ENCODE results near the gene REPIN1. TPM values are rescaled to one million over a fixed set of nuclear protein-coding genes. Genes with fewer than 3 reads are reported as not detected.

The REPIN1 gene
- polyA plus RNA-seq, 2 of the 4 experiments (the other 2 are of a cell fraction): 48.1 to 101 TPM

- FAIRE-seq (no peak), ATAC-seq (no peak), DNase-seq (ENCODE audit: low read depth in 1 of 2, low spot score in 1 of 2) (no peak)
- no peak overlapping the region for H3K27ac ChIP-seq
- POLR2A ChIA-PET: no interaction called here
- H3K4me2 ChIP-seq: no peak overlapping the region
- WGBS (ENCODE audit: missing lambda C conversion rate): 88% methylated on average over 11 of the region's 22 CpGs
- H3K4me3 ChIP-seq: no peak overlapping the region
- TF ChIP-seq RFX5 (IDR thresholded peaks at IDR 0.05) (no peak), NPAS2 (CRISPR knock-in tag; IDR thresholded peaks at IDR 0.05; ENCODE audit: borderline replicate concordance) (no peak), RAD21 (conservative IDR thresholded peaks at IDR 0.05 in 1 of 2, IDR thresholded peaks at IDR 0.05 in 1 of 2) (no peak), JUNB (IDR thresholded peaks at IDR 0.05) (no peak), ZC3H11A (IDR thresholded peaks at IDR 0.05) (no peak), ESRRA (IDR thresholded peaks at IDR 0.05; ENCODE audit: borderline replicate concordance, low read length) (no peak), MAFK (IDR thresholded peaks at IDR 0.05; ENCODE audit: partially characterized antibody) (no peak), EHMT2 (IDR thresholded peaks at IDR 0.05; ENCODE audit: low read depth) (no peak), HOXB13 (CRISPR knock-in tag; IDR thresholded peaks at IDR 0.05; ENCODE audit: low read depth) (no peak), EP300 (IDR thresholded peaks at IDR 0.05) (no peak), NR3C1 (IDR thresholded peaks at IDR 0.05) (no peak)
- peaks cover 9% of the 10 kb centered on the region; the same call in 2 of the 3 replicates for H3K4me1 ChIP-seq
- CTCF ChIA-PET: interaction anchor here (1.2 to 1.5 kb wide), 2 partner anchors 10 to 13 kb away, joined by 3 read pairs; no protein-coding TSS in a partner anchor
- no peaks in the 10 kb centered on the region for H3K9me3 ChIP-seq
Measured at GRCh38 chr7:150383710-150384397, 15.2 kb downstream of the REPIN1 start.

- ChIA-PET POLR2A (no interaction called here), CTCF (interaction anchor here (1.2 to 2.1 kb wide), 3 partner anchors 9 to 20 kb away, joined by 3 to 6 read pairs (median 3); no protein-coding TSS in a partner anchor)
- ATAC-seq (no peak), FAIRE-seq (no peak), DNase-seq (ENCODE audit: low read depth in 1 of 2, low spot score in 1 of 2) (no peak)
- H3K9me3 ChIP-seq: no peaks in the 10 kb centered on the region
- WGBS (ENCODE audit: missing lambda C conversion rate): 83% methylated on average over 14 of the region's 15 CpGs
- H3K4me3 ChIP-seq: no peak overlapping the region
- H3K4me2 ChIP-seq: no peak overlapping the region
- no peak overlapping the region for H3K27ac ChIP-seq
- peaks cover 9% of the 10 kb centered on the region; the same call in 2 of the 3 replicates for H3K4me1 ChIP-seq
- no peak for TF ChIP-seq GATA3 (IDR thresholded peaks at IDR 0.05; ENCODE audit: borderline replicate concordance)
- no peak for TF ChIP-seq HOXB13 (CRISPR knock-in tag; IDR thresholded peaks at IDR 0.05; ENCODE audit: low read depth)
- TF ChIP-seq REST (IDR thresholded peaks at IDR 0.05): no peak
- no peak for TF ChIP-seq ELK1 (IDR thresholded peaks at IDR 0.05; ENCODE audit: low read depth, low read length)
- no peak for TF ChIP-seq CTCF (IDR thresholded peaks at IDR 0.05)
- no peak for TF ChIP-seq TFCP2L1 (CRISPR knock-in tag; IDR thresholded peaks at IDR 0.05)
- no peak for TF ChIP-seq KDM1A (IDR thresholded peaks at IDR 0.05; ENCODE audit: low read depth)
- no peak for TF ChIP-seq CHD2 (IDR thresholded peaks at IDR 0.05; ENCODE audit: low read length, partially characterized antibody)
- TF ChIP-seq TP53 (CRISPR knock-in tag; IDR thresholded peaks at IDR 0.05): no peak
- TF ChIP-seq POLR2AphosphoS2 (conservative IDR thresholded peaks at IDR 0.05; ENCODE audit: low read length): no peak
- TF ChIP-seq PHF8 (IDR thresholded peaks at IDR 0.05; ENCODE audit: borderline replicate concordance, low read depth): no peak
- TF ChIP-seq FOSL2 (IDR thresholded peaks at IDR 0.05): no peak
- TF ChIP-seq FOSL2 (CRISPR knock-in tag; IDR thresholded peaks at IDR 0.05): no peak
- no peak for TF ChIP-seq E2F6 (IDR thresholded peaks at IDR 0.05; ENCODE audit: borderline replicate concordance, low read depth)
- no peak for TF ChIP-seq JUNB (IDR thresholded peaks at IDR 0.05)
- TF ChIP-seq RARB (CRISPR knock-in tag; IDR thresholded peaks at IDR 0.05): no peak
- no peak for TF ChIP-seq PBX3 (IDR thresholded peaks at IDR 0.05)
- TF ChIP-seq ESRRA (IDR thresholded peaks at IDR 0.05; ENCODE audit: borderline replicate concordance, low read length): no peak
- no peak for TF ChIP-seq FOXS1 (CRISPR knock-in tag; IDR thresholded peaks at IDR 0.05)
Measured at GRCh38 chr7:150384406-150385301, 16.0 kb downstream of the REPIN1 start.

Data from A549 (cell line).